ENCODE data around the gene SAMM50. TPM values are rescaled to one million over a fixed set of nuclear protein-coding genes. Genes with fewer than 3 reads are reported as not detected.

Gene SAMM50
- total RNA-seq, 4 donors from 2014 or later: 31.9 to 38.3 (median 32.1) TPM

GRCh38 chr22:44042249-44043218, 87.3 kb downstream of the SAMM50 start:
- no peaks in the 10 kb centered on the region for H3K36me3 ChIP-seq
- TF ChIP-seq POLR2A (IDR thresholded peaks at IDR 0.05): no peak
- TF ChIP-seq CTCF (IDR thresholded peaks at IDR 0.05): no peak
- intact Hi-C loops (cut with DNase I): no loop called here
- no peak for DNase-seq
- no peak overlapping the region for H3K27ac ChIP-seq
- no peak overlapping the region for H3K4me3 ChIP-seq (replicated peaks in 1 of 3)
- peaks cover 0 to 6% of the 10 kb centered on the region in 2 donors for H3K4me1 ChIP-seq
- H3K9me3 ChIP-seq: no peaks in the 10 kb centered on the region
- H3K27me3 ChIP-seq: no peaks in the 10 kb centered on the region
- 69 to 74% methylated on average over 20 of the region's 20 CpGs for WGBS, 2 donors

- Histone ChIP-seq H3K4me1 (no peaks in the 10 kb centered on the region), H3K27me3 (no peaks in the 10 kb centered on the region), H3K9me3 (no peaks in the 10 kb centered on the region), H3K4me3 (replicated peaks in 1 of 3) (no peak overlapping the region), H3K36me3 (no peaks in the 10 kb centered on the region), H3K27ac (no peak overlapping the region)
- intact Hi-C loops (cut with DNase I): no loop called here
- DNase-seq: no peak
- TF ChIP-seq CTCF (IDR thresholded peaks at IDR 0.05) (no peak), POLR2A (IDR thresholded peaks at IDR 0.05) (no peak)
- WGBS, 2 donors: 100% methylated on average over 1 of the region's 1 CpG
Measured at GRCh38 chr22:44045145-44045544, 89.9 kb downstream of the SAMM50 start.

Other genes starting within 250 kb of the SAMM50 start
- 10 to 100 TPM; 10.9 to 26.1 (median 14.1) TPM for gene EFCAB6, start 143.1 kb upstream of the SAMM50 start, total RNA-seq
- not detected for gene SULT4A1, start 92.9 kb upstream of the SAMM50 start, total RNA-seq
- not detected for gene PNPLA5, start 63.4 kb upstream of the SAMM50 start, total RNA-seq
- gene PNPLA3, start 31.6 kb upstream of the SAMM50 start, total RNA-seq: under 1 TPM in 2 of 4 donors, not detected in 2; 0.11 to 0.13 TPM
- 10 to 100 TPM in 2 of 4 donors, 1 to 10 TPM in 2; 6.7 to 34.9 (median 11.0) TPM for gene PARVB, start 68.9 kb downstream of the SAMM50 start, total RNA-seq
- gene PARVG, start 225.5 kb downstream of the SAMM50 start, total RNA-seq: 1 to 10 TPM; 2.4 to 7.1 (median 5.5) TPM

Data from thyroid gland (tissue), 4 donors.